Epithelial cell of esophagus (primary cell): ENCODE data around the gene MICU1.
"Not testable (repeated sequence)": the region's sequence is repeated elsewhere in the genome, so short reads cannot be mapped to it uniquely, and the experiment has no call there.

ENCODE experiments used
- DNase-seq: peaks from one replicate; pipeline ENCODE4 v3.0.0; 2010; ENCODE audit warnings: low read depth
- H3K4me3 ChIP-seq: 2 replicates; pipeline ENCODE4 v1.5.1; 2011; ENCODE audit warnings: mild to moderate bottlenecking, low read length, control low read depth
- TF ChIP-seq, protein P1 (sequence below): IDR thresholded peaks from 2 replicates; pipeline ENCODE4 v1.5.1; 2011; ENCODE audit warnings: low read depth, mild to moderate bottlenecking, low read length, control low read depth, inconsistent platforms; ENCODE audit not compliant: insufficient read depth; ENCODE audit errors: missing control alignments

MICU1 gene

DNA sequence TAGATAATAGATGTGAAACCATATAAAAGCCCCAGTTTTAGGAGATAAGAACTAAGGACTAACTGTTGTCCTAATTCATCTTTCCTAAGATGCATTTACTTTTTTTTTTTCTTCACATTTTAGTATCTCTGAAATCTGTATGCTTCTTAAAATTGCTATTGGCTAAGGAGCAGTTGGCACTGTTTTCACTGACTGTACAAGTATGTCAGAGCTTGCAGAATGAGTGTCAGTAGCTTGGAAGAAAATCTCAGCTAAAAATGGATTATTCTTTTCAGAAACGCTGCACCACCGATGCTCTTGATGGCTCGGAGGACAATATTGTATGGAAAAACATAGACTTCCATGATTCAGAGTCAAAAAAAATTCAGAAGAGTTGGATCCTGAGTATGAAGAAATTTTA is 180.0 kb downstream of the MICU1 start:
- no peak for DNase-seq
- TF ChIP-seq, protein P1, sequence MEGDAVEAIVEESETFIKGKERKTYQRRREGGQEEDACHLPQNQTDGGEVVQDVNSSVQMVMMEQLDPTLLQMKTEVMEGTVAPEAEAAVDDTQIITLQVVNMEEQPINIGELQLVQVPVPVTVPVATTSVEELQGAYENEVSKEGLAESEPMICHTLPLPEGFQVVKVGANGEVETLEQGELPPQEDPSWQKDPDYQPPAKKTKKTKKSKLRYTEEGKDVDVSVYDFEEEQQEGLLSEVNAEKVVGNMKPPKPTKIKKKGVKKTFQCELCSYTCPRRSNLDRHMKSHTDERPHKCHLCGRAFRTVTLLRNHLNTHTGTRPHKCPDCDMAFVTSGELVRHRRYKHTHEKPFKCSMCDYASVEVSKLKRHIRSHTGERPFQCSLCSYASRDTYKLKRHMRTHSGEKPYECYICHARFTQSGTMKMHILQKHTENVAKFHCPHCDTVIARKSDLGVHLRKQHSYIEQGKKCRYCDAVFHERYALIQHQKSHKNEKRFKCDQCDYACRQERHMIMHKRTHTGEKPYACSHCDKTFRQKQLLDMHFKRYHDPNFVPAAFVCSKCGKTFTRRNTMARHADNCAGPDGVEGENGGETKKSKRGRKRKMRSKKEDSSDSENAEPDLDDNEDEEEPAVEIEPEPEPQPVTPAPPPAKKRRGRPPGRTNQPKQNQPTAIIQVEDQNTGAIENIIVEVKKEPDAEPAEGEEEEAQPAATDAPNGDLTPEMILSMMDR, result no peak
- no peak overlapping the region for H3K4me3 ChIP-seq

DNA sequence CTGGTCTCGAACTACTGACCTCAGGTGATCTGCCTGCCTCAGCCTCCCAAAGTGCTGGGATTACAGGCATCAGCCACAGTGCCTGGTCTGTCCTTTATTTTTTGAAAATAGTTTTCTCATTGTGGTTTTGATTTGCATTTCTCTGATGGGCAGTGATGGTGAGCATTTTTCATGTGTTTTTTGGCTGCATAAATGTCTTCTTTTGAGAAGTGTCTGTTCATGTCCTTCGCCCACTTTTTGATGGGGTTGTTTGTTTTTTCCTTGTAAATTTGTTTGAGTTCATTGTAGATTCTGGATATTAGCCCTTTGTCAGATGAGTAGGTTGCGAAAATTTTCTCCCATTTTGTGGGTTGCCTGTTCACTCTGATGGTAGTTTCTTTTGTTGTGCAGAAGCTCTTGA is 182.9 kb downstream of the MICU1 start:
- DNase-seq, H3K4me3 ChIP-seq: not testable (repeated sequence)

DNA sequence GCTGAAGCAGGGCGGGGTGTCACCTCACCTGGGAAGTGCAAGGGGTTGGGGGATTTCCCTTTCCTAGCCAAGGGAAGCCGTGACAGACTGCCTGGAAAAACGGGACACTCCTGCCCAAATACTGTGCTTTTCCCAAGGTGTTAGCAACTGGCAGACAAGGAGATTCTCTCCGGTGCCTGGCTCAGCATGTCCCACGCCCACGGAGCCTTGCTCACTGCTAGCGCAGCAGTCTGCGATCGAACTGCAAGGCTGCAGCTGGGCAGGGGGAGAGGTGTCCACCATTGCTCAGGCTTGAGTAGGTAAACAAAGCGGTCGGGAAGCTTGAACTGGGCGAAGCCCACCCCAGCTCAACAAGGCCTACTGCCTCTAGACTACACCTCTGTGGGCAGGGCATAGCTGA is 190.3 kb downstream of the MICU1 start:
- DNase-seq, result no peak
- TF ChIP-seq, protein P1, result no peak

DNA sequence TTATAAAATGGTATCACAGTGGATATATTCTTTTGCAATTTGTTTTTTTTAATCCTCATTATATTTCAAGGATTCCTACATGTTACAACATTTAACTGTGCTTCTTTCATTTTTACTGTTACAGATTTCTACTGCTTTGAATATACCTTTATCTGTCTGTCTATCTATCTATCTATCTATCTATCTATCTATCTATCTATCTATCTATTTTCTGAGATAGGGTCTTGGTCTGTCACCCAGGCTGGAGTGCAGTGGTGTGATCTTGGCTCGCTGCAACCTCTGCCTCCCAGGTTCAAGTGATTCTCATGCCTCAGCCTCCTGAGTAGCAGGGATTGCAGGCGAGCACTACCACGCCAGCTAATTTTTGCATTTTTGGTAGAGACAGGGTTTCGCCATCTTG is 194.9 kb downstream of the MICU1 start:
- not testable (repeated sequence) for H3K4me3 ChIP-seq, DNase-seq

More for the DNA sequence above, 190.3 kb downstream of the MICU1 start:
- H3K4me3 ChIP-seq, result no peak overlapping the region

DNA sequence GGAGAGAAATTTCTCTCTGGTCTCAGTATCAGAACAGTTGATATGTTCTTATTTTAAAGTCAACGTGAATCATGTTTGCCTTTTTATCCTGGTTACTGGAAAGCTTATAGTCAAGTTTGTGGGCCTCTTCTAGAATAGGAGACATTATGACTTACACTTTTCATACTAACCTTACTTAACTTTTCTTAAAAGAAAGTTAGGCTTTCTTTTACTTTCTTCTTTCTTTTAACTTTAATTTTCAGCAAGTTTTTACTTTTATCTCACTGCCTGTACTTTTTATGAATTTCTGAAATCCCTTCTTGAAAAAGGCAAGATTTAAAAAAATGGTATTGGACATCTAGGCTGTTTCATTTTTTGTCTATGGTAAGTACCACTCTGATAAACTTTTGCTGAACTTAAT is 195.9 kb downstream of the MICU1 start:
- no peak for DNase-seq

DNA sequence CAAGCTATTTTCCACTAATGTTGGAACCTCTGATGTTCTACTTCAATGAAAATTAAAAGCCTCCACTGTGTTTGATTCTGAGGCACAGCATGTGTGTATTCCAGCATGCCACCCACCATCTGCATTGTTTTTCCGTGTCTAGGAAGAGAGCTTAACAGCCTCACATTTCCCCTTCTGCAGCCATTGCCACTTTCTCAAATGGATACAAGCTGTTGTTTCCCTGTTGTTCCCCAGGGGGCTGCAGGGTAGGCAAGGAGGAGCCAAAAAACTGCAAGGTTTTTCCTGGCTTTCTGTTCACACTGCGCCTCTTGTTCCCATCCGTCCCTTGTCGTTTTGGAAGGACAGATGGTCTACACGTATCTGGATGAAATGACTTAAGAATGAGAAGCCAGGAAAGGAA is 198.9 kb downstream of the MICU1 start:
- H3K4me3 ChIP-seq, result no peak overlapping the region
- TF ChIP-seq, protein P1, result no peak
- DNase-seq, result no peak

More for the DNA sequence above, 195.9 kb downstream of the MICU1 start:
- TF ChIP-seq, protein P1, result no peak
- H3K4me3 ChIP-seq, result no peak overlapping the region

DNA sequence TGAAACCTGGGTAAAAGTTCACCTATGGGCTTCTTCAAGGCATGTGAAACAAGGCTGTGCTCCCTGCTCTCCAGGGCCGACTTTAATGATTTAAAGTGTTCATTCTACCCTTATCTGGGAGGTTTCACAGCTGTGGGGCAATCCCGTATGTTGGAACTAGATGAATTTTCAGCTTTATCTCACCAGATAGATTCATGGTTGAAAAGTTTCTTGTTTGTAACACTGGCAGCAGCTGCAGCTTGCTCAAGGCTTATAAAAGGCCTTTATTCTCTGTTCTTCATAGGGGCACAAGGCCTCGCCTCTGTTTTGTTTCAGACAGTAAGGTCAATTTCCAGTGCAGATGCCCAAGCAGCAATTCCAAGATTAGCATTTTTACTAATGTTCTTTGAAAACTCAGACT is 200.7 kb downstream of the MICU1 start:
- TF ChIP-seq, protein P1, result no peak
- no peak overlapping the region for H3K4me3 ChIP-seq
- no peak for DNase-seq

DNA sequence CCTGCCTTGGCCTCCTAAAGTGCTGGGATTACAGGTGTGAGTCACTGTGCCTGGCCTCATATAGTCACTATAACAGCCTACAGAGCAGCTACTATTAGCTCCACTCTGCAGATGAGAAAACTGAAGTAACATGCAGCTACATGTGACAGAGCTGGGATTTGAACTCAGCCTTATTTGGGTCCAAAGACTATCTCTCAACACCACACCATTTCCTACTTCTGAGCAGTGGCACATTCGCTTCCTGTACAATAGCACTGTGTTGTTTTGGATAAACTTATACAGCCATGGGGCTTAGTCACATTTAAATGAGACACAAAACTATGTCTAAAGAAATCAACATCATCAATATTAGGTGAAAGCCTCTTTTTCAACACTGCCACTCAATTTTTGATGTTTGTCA is 201.3 kb downstream of the MICU1 start:
- no peak for DNase-seq
- H3K4me3 ChIP-seq, result no peak overlapping the region
- TF ChIP-seq, protein P1, result no peak
